IPS-18a (cell line): Measurements from ENCODE around the gene ZC3H18.

Experiments
- H3K27ac ChIP-seq: one replicate; pipeline ENCODE4 v1.5.1; 2013; ENCODE audit warnings: low read length
- H3K27me3 ChIP-seq: one replicate; pipeline ENCODE4 v1.6.1; 2013; ENCODE audit warnings: mild to moderate bottlenecking, low read length; ENCODE audit not compliant: control insufficient read depth, insufficient read depth
- H3K36me3 ChIP-seq: one replicate; pipeline ENCODE4 v1.6.1; 2013; ENCODE audit warnings: low read depth, low read length; ENCODE audit not compliant: control insufficient read depth
- H3K4me1 ChIP-seq: one replicate; pipeline ENCODE4 v1.6.1; 2013; ENCODE audit warnings: low read depth, low read length; ENCODE audit not compliant: control insufficient read depth
- H3K4me3 ChIP-seq: one replicate; pipeline ENCODE4 v1.5.1; 2013; ENCODE audit warnings: low read length
- H3K9ac ChIP-seq: one replicate; pipeline ENCODE4 v1.6.1; 2013; ENCODE audit warnings: mild to moderate bottlenecking, low read length, moderate library complexity
- H3K9me3 ChIP-seq: one replicate; pipeline ENCODE4 v1.6.1; 2013; ENCODE audit warnings: low read depth, low read length; ENCODE audit not compliant: control insufficient read depth

The ZC3H18 gene

GRCh38 chr16:88651989-88652761, 82.0 kb downstream of the ZC3H18 start:
- Histone ChIP-seq H3K36me3 (peaks cover 10% of the 10 kb centered on the region), H3K27ac (no peak overlapping the region), H3K9ac (no peak overlapping the region), H3K4me1 (peaks cover 4% of the 10 kb centered on the region), H3K27me3 (no peaks in the 10 kb centered on the region), H3K4me3 (no peak overlapping the region), H3K9me3 (no peaks in the 10 kb centered on the region)

- Histone ChIP-seq H3K4me3 (no peak overlapping the region), H3K27ac (no peak overlapping the region), H3K9ac (no peak overlapping the region), H3K4me1 (peaks cover 4% of the 10 kb centered on the region), H3K9me3 (no peaks in the 10 kb centered on the region), H3K27me3 (no peaks in the 10 kb centered on the region), H3K36me3 (peaks cover 10% of the 10 kb centered on the region)
These were observed 82.5 kb downstream of the ZC3H18 start for GRCh38 chr16:88652762-88653063.

DNA sequence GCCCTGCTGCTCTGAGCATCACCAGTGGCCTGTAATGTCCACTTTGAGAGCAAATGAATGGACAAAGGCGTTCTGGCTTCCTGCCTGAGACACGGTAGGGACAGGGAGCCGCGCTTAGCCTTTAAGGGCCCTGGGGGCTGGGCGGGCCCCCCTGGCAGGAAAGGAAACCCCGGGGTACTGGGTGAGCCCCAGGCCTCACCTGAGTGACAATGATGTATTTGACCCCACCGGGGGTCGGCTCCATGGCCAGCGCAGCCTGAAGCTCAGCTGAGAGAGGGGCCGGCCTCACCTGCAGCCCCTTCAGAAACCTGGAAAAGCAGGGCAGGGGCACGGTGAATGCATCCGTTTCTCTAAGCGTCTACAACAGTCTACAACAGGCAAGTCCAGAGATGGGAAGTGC, 82.9 kb downstream of the ZC3H18 start:
- Histone ChIP-seq H3K9ac (no peak overlapping the region), H3K9me3 (no peaks in the 10 kb centered on the region), H3K27ac (no peak overlapping the region), H3K4me1 (peaks cover 4% of the 10 kb centered on the region), H3K36me3 (peaks cover 10% of the 10 kb centered on the region), H3K4me3 (no peak overlapping the region), H3K27me3 (no peaks in the 10 kb centered on the region)

DNA sequence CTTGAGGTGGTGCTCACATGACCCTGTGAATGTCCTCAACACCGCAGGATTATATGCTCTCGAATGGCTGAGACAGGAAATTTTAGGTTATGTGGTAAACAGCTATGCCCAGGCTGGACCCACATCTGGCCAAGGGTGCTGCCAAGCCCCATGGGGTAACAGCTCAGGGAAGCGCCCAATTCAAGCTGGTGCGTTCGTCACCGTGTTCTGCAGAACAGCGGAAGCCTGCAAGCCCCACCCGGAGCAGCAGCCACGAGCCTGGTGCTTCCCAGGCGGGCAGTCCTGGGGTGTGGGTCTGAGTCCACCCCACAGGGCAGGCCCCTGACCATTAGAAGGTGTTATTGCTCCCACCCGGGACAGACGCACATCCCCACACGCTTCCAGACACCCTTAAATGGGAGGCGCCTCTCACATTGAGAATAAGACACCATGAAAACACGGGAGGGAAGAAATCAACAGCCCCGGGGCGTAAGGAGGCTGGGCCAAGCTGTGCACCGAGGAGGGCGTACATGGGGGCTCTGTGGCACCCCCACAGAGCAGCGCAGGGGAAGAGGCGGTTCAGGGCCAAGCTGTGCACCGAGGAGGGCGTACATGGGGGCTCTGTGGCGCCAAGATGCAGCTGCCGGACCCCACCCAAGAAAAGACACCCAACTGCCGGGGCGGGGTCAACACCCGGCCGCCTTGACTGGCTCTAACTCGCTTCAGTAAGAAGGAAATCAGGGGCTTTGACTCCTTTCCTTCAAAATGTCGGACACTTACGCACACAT, 83.6 kb downstream of the ZC3H18 start:
- H3K27ac ChIP-seq = no peak overlapping the region
- H3K9ac ChIP-seq = no peak overlapping the region
- no peak overlapping the region for H3K4me3 ChIP-seq
- no peaks in the 10 kb centered on the region for H3K9me3 ChIP-seq
- peaks cover 4% of the 10 kb centered on the region for H3K4me1 ChIP-seq
- peaks cover 10% of the 10 kb centered on the region for H3K36me3 ChIP-seq
- no peaks in the 10 kb centered on the region for H3K27me3 ChIP-seq

DNA sequence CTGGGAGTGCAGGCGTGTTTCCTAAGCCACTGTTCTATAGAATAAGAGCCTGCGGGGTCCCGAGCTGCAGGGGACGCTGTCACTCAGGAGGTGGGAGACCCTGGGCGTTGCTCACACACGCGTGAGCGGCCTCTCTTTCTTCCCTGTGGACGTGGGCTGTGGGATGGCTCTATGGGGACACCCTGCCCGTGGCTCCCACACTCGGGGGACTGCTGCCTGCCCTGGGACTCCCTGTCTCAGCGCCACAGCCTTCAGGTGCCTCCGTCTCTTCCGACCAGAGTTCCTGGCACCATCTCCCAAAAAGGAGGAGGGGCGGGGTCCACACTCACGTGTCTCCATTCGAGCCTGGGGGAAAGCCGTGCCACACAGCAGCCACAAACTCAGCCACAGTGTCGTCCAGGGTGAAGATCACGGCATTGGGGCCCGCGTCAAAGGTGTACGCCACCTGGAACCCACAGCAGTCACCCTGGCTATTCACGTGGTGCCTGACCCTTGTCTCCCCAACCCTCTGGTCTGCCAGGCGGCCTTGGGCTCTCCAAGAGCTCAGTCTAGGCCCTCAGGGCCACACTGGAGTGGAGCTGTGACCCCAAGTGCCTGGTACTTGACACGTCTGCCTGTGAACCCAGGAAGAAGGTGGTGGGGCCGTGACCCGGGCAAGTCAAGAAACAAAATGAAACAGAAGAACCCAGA, 84.3 kb downstream of the ZC3H18 start:
- peaks cover 10% of the 10 kb centered on the region for H3K36me3 ChIP-seq

GRCh38 chr16:88655053-88655732, 85.0 kb downstream of the ZC3H18 start:
- Histone ChIP-seq H3K9me3 (no peaks in the 10 kb centered on the region), H3K27ac (no peak overlapping the region), H3K9ac (no peak overlapping the region), H3K4me3 (no peak overlapping the region), H3K27me3 (no peaks in the 10 kb centered on the region), H3K4me1 (peaks cover 4% of the 10 kb centered on the region), H3K36me3 (peaks cover 10% of the 10 kb centered on the region)

More for the DNA sequence above, 84.3 kb downstream of the ZC3H18 start:
- Histone ChIP-seq H3K4me3 (no peak overlapping the region), H3K27me3 (no peaks in the 10 kb centered on the region), H3K27ac (no peak overlapping the region), H3K9ac (no peak overlapping the region), H3K9me3 (no peaks in the 10 kb centered on the region), H3K4me1 (peaks cover 4% of the 10 kb centered on the region)

GRCh38 chr16:88655733-88656281, 85.6 kb downstream of the ZC3H18 start:
- Histone ChIP-seq H3K27me3 (no peaks in the 10 kb centered on the region), H3K27ac (no peak overlapping the region), H3K4me3 (no peak overlapping the region), H3K36me3 (peaks cover 10% of the 10 kb centered on the region), H3K9ac (no peak overlapping the region), H3K9me3 (no peaks in the 10 kb centered on the region), H3K4me1 (peaks cover 4% of the 10 kb centered on the region)

DNA sequence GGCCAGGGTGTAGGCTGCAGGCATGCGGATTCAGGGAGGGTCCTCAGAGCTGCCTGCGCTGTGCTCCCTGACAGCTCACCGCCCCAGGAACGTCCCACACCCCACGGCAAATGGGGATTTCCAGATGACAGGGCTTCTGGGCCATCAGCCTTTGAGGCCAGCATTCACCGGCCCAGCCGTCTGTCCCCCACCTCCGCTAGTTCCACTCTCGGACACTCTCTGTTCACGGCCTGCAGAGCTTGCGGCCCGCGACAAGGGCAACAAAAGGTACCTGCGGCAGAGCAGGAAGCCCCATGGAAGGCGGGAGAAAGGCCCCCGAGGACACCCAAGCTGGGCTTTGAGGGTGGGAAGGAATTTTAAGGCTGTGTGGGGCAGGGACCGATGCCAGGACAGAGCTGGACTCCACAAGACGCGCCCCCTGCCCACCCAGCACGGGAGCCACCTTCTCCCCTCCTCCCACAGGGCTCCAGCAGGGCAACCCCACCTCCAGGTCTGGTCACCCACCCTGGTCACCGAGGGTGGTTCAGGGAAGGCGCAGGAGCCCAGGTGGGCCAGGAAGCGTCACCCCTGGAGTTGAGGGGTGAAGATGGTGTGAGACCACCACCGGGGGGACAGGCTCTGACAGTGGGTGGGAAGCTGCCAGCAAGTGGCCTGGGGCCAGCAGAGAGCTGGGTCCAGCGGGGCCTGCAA, 86.2 kb downstream of the ZC3H18 start:
- Histone ChIP-seq H3K4me3 (no peak overlapping the region), H3K4me1 (peaks cover under 1% of the 10 kb centered on the region), H3K27ac (no peak overlapping the region), H3K9ac (no peak overlapping the region), H3K27me3 (no peaks in the 10 kb centered on the region), H3K9me3 (no peaks in the 10 kb centered on the region), H3K36me3 (peaks cover 10% of the 10 kb centered on the region)

GRCh38 chr16:88657371-88657770, 87.2 kb downstream of the ZC3H18 start:
- peaks cover 10% of the 10 kb centered on the region for H3K36me3 ChIP-seq
- H3K4me1 ChIP-seq = no peaks in the 10 kb centered on the region
- H3K9ac ChIP-seq = no peak overlapping the region
- no peak overlapping the region for H3K27ac ChIP-seq
- no peak overlapping the region for H3K4me3 ChIP-seq
- H3K27me3 ChIP-seq = no peaks in the 10 kb centered on the region
- no peaks in the 10 kb centered on the region for H3K9me3 ChIP-seq

DNA sequence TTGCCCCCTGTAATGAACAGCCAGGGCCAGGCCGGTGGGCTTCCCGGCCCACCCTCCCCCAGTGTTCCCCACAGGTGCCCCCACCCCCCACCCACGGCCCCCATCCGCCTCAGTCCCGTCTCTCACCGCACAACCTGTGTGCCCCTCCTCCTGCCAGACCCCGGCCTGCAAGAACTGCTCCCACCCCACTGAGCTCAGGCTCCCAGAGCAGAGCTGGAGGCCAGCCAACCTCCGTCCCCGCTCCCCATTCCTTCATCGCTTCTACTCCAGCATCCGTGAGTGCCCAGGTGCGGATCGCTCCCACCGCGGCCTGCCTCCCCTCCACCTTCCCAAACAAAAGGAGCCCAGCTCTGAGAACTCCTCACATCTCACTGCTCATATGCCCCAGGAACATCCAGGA, 88.5 kb downstream of the ZC3H18 start:
- Histone ChIP-seq H3K36me3 (peaks cover 10% of the 10 kb centered on the region), H3K27ac (no peak overlapping the region), H3K9ac (no peak overlapping the region), H3K4me1 (no peaks in the 10 kb centered on the region), H3K4me3 (no peak overlapping the region), H3K27me3 (no peaks in the 10 kb centered on the region), H3K9me3 (no peaks in the 10 kb centered on the region)
